HG02678 (cell line): ENCODE measurements around the gene APP.

Experiments used
- ATAC-seq: cut with Tn5 transposase; IDR thresholded peaks from one replicate; pipeline ENCODE4 v1.9.1; 2021; ENCODE audit warnings: mild to moderate bottlenecking, moderate library complexity; ENCODE audit not compliant: unreplicated experiment

The APP gene

GRCh38 chr21:25911730-25912401, 258.7 kb downstream of the APP start:
- ATAC-seq = no peak

GRCh38 chr21:25910809-25911208, 259.8 kb downstream of the APP start:
- no peak for ATAC-seq

- ATAC-seq = no peak
Observed at GRCh38 chr21:25909341-25909740, 261.2 kb downstream of the APP start.

GRCh38 chr21:25908495-25908894, 262.1 kb downstream of the APP start:
- ATAC-seq = no peak

GRCh38 chr21:25907573-25908275, 262.8 kb downstream of the APP start:
- no peak for ATAC-seq

- no peak for ATAC-seq
Observed at GRCh38 chr21:25906587-25906986, 264.0 kb downstream of the APP start.

- ATAC-seq = no peak
Observed at GRCh38 chr21:25905126-25905525, 265.4 kb downstream of the APP start.

GRCh38 chr21:25904044-25904695, 266.4 kb downstream of the APP start:
- no peak for ATAC-seq

GRCh38 chr21:25903607-25904006, 267.0 kb downstream of the APP start:
- peak; percentile 58 for ATAC-seq

GRCh38 chr21:25901330-25901979, 269.1 kb downstream of the APP start:
- no peak for ATAC-seq

GRCh38 chr21:25898671-25899070, 271.9 kb downstream of the APP start:
- no peak for ATAC-seq

GRCh38 chr21:25897383-25897782, 273.2 kb downstream of the APP start:
- no peak for ATAC-seq

GRCh38 chr21:25896501-25897056, 274.0 kb downstream of the APP start:
- ATAC-seq = no peak

GRCh38 chr21:25895565-25896205, 274.9 kb downstream of the APP start:
- peak; percentile 87 for ATAC-seq

- ATAC-seq = no peak
Observed at GRCh38 chr21:25893191-25893590, 277.4 kb downstream of the APP start.

- no peak for ATAC-seq
Observed at GRCh38 chr21:25891596-25891995, 279.0 kb downstream of the APP start.

GRCh38 chr21:25890001-25890400, 280.6 kb downstream of the APP start:
- ATAC-seq = no peak

- ATAC-seq = no peak
Observed at GRCh38 chr21:25888711-25889110, 281.9 kb downstream of the APP start.

GRCh38 chr21:25887646-25888306, 282.8 kb downstream of the APP start:
- ATAC-seq = no peak

- no peak for ATAC-seq
Observed at GRCh38 chr21:25887166-25887565, 283.4 kb downstream of the APP start.
